H1 (cell line): ENCODE data around the gene PM20D1. TPM values are rescaled to one million over a fixed set of nuclear protein-coding genes. Genes with fewer than 3 reads are reported as not detected.

Experiments used
- CTCF ChIA-PET: fragments of 300-600 bp; sonication (Branson Sonifier 250); formaldehyde crosslinking; loops from one replicate; lab custom pipeline; 2021; ENCODE audit not compliant: partially characterized antibody; lab: Charles Lee
- POLR2A ChIA-PET: fragments of 300-600 bp; sonication (Branson Sonifier 250); formaldehyde crosslinking; loops from one replicate; lab custom pipeline; 2021; ENCODE audit warnings: inconsistent platforms; ENCODE audit not compliant: partially characterized antibody; lab: Charles Lee
- DNase-seq, 2 experiments: peaks; one replicate each; pipeline versions ENCODE4 v3.0.0 to v3.0.0-alpha.2; 2010 to 2022; ENCODE audit warnings: low spot score in 2 of 2, low read depth in 1 of 2, mixed read lengths in 1 of 2
- FAIRE-seq: peaks from 2 replicates; lab custom pipeline; 2011; peaks lifted over from hg19 to GRCh38; lab: Jason Lieb, UNC
- H2AFZ ChIP-seq: 2 replicates; pipeline ENCODE4 v1.8.1; 2012; ENCODE audit warnings: low read length, inconsistent platforms
- H2AK5ac ChIP-seq: 2 replicates; pipeline ENCODE4 v1.6.1; 2013; ENCODE audit warnings: low read depth, low read length
- H2BK120ac ChIP-seq: replicated peaks from 2 replicates; pipeline ENCODE3; 2013; ENCODE audit warnings: low read depth, low read length, inconsistent platforms
- H2BK12ac ChIP-seq: 2 replicates; pipeline ENCODE4 v1.6.1; 2013; ENCODE audit warnings: low read depth, low read length
- H2BK15ac ChIP-seq: 2 replicates; pipeline ENCODE4 v1.6.1; 2013; ENCODE audit warnings: low read length
- H2BK20ac ChIP-seq: 2 replicates; pipeline ENCODE4 v1.6.1; 2013; ENCODE audit warnings: low read length
- H2BK5ac ChIP-seq: 2 replicates; pipeline ENCODE4 v1.6.1; 2013; ENCODE audit warnings: low read depth, low read length
- H3K14ac ChIP-seq: 2 replicates; pipeline ENCODE4 v1.6.1; 2013; ENCODE audit warnings: inconsistent platforms; ENCODE audit not compliant: insufficient read length
- H3K18ac ChIP-seq: 2 replicates; pipeline ENCODE4 v1.6.1; 2013; ENCODE audit warnings: low read length; ENCODE audit errors: extremely low read depth
- H3K23ac ChIP-seq: 2 replicates; pipeline ENCODE4 v1.6.1; 2013; ENCODE audit warnings: inconsistent platforms; ENCODE audit not compliant: insufficient read length
- H3K23me2 ChIP-seq: 2 replicates; pipeline ENCODE4 v1.6.1; 2013; ENCODE audit warnings: low read depth, low read length
- H3K27ac ChIP-seq: 2 replicates; pipeline ENCODE4 v1.6.1; 2011; ENCODE audit warnings: low read depth, low read length, inconsistent platforms
- H3K27me3 ChIP-seq, 4 experiments: replicated peaks in 1 of 4; 1 replicate in 1 of 4; 2 replicates in 3 of 4; pipeline versions ENCODE4 v1.6.1 to v1.8.1; 2011 to 2013; ENCODE audit warnings: low read length in 3 of 4, mild to moderate bottlenecking in 3 of 4, inconsistent platforms in 2 of 4, mixed read lengths in 2 of 4, moderate library complexity in 1 of 4; ENCODE audit not compliant: control insufficient read depth in 3 of 4, insufficient read depth in 3 of 4; ENCODE audit errors: extremely low read depth in 1 of 4
- H3K36me3 ChIP-seq, 4 experiments: 2 replicates each; pipeline versions ENCODE4 v1.6.1 to v1.8.1; 2011 to 2013; ENCODE audit warnings: mild to moderate bottlenecking in 4 of 4, low read length in 3 of 4, moderate library complexity in 2 of 4, control low read depth in 1 of 4, inconsistent platforms in 1 of 4; ENCODE audit not compliant: insufficient read depth in 4 of 4, control insufficient read depth in 2 of 4
- H3K4ac ChIP-seq: replicated peaks from 2 replicates; pipeline ENCODE3; 2013; ENCODE audit warnings: low read length, low read depth, mixed read lengths, inconsistent platforms; ENCODE audit not compliant: insufficient read length
- H3K4me1 ChIP-seq, 4 experiments: replicated peaks in 1 of 4; 1 replicate in 1 of 4; 2 replicates in 3 of 4; pipeline versions ENCODE4 v1.6.1 to v1.8.1; 2011 to 2013; ENCODE audit warnings: low read length in 3 of 4, inconsistent platforms in 2 of 4, mixed read lengths in 1 of 4; ENCODE audit not compliant: insufficient read depth in 4 of 4, control insufficient read depth in 3 of 4
- H3K4me2 ChIP-seq, 2 experiments: 2 replicates each; pipeline versions ENCODE4 v1.6.1 to v1.8.1; 2011 to 2013; ENCODE audit warnings: low read depth in 2 of 2, low read length in 2 of 2, control low read depth in 1 of 2, inconsistent platforms in 1 of 2, mild to moderate bottlenecking in 1 of 2; ENCODE audit not compliant: insufficient read depth in 1 of 2
- H3K4me3 ChIP-seq, 4 experiments: fragments of 200-600, 300-600 bp in 1 of 4; sonication (generic), shearing (Covaris generic), sonication (Bioruptor Twin) in 1 of 4; 2 replicates each; pipeline versions ENCODE4 v1.5.1 to v1.8.1; 2011 to 2016; ENCODE audit warnings: low read length in 4 of 4, low read depth in 3 of 4, control low read depth in 2 of 4, inconsistent platforms in 2 of 4, mild to moderate bottlenecking in 2 of 4, mixed read lengths in 1 of 4, moderate library complexity in 1 of 4; ENCODE audit not compliant: insufficient read depth in 2 of 4; ENCODE audit errors: extremely low read depth in 1 of 4
- H3K56ac ChIP-seq: replicated peaks from 2 replicates; pipeline ENCODE3; 2013; ENCODE audit warnings: low read depth, mild to moderate bottlenecking, mixed read lengths, low read length, inconsistent platforms; ENCODE audit not compliant: insufficient read length
- H3K79me1 ChIP-seq: 2 replicates; pipeline ENCODE4 v1.6.1; 2013; ENCODE audit warnings: low read depth, low read length, control low read depth
- H3K79me2 ChIP-seq, 2 experiments: 2 replicates each; pipeline versions ENCODE4 v1.6.1 to v1.8.1; 2012 to 2013; ENCODE audit warnings: low read length in 2 of 2, mild to moderate bottlenecking in 2 of 2, inconsistent platforms in 1 of 2; ENCODE audit not compliant: insufficient read depth in 2 of 2, control insufficient read depth in 1 of 2
- H3K9ac ChIP-seq, 4 experiments: replicated peaks in 1 of 4; 1 replicate in 1 of 4; 2 replicates in 3 of 4; pipeline versions ENCODE4 v1.6.1 to v1.8.1; 2011 to 2013; ENCODE audit warnings: low read depth in 3 of 4, low read length in 3 of 4, control low read depth in 2 of 4, mild to moderate bottlenecking in 2 of 4, moderate library complexity in 2 of 4, inconsistent platforms in 1 of 4; ENCODE audit errors: extremely low read depth in 1 of 4
- H3K9me3 ChIP-seq, 2 experiments: 2 replicates each; pipeline versions ENCODE4 v1.6.1 to v1.8.1; 2012 to 2013; ENCODE audit warnings: mild to moderate bottlenecking in 2 of 2, moderate library complexity in 2 of 2, control low read depth in 1 of 2, inconsistent platforms in 1 of 2, low read depth in 1 of 2, low read length in 1 of 2, mixed read lengths in 1 of 2; ENCODE audit not compliant: insufficient read depth in 2 of 2
- H4K20me1 ChIP-seq, 2 experiments: replicated peaks in 1 of 2; 2 replicates each; pipeline versions ENCODE3 to v1.8.1; 2011 to 2013; ENCODE audit warnings: inconsistent platforms in 2 of 2, low read length in 2 of 2, mild to moderate bottlenecking in 1 of 2; ENCODE audit not compliant: insufficient read depth in 2 of 2, control insufficient read depth in 1 of 2
- H4K5ac ChIP-seq: 2 replicates; pipeline ENCODE4 v1.6.1; 2013; ENCODE audit warnings: low read length, low read depth, mixed read lengths, inconsistent platforms; ENCODE audit not compliant: insufficient read length
- H4K8ac ChIP-seq: 2 replicates; pipeline ENCODE4 v1.8.0; 2013; ENCODE audit warnings: mild to moderate bottlenecking, moderate library complexity, low read length, inconsistent platforms; ENCODE audit not compliant: insufficient read depth; ENCODE audit errors: extremely low read depth
- H4K91ac ChIP-seq: replicated peaks from 2 replicates; pipeline ENCODE3; 2013; ENCODE audit warnings: low read length, mixed read lengths, inconsistent platforms; ENCODE audit not compliant: insufficient read length
- ASH2L ChIP-seq: fragments of 200-600, 300-600 bp; sonication (generic); IDR thresholded peaks from one replicate; pipeline ENCODE4 v1.7.1; 2017; ENCODE audit warnings: low read length
- CEBPB ChIP-seq: IDR thresholded peaks from 2 replicates; pipeline ENCODE4 v1.6.1; 2012; ENCODE audit warnings: low read depth, low read length
- CHD2 ChIP-seq: IDR thresholded peaks from 2 replicates; pipeline ENCODE4 v1.6.1; 2012; ENCODE audit warnings: low read length, improper control_type of control experiment
- EGR1 ChIP-seq: IDR thresholded peaks from 2 replicates; pipeline ENCODE4 v1.6.1; 2011; ENCODE audit warnings: low read depth, low read length, borderline replicate concordance
- HDAC6 ChIP-seq: IDR thresholded peaks from one replicate; pipeline ENCODE4 v1.7.1; 2012; ENCODE audit warnings: low read depth, mild to moderate bottlenecking, inconsistent platforms, low read length, moderate library complexity
- POLR2A ChIP-seq, 2 experiments: IDR thresholded peaks; 1 replicate in 1 of 2; 2 replicates in 1 of 2; pipeline ENCODE4 v1.6.1; 2011; ENCODE audit warnings: low read depth in 2 of 2, low read length in 2 of 2, mild to moderate bottlenecking in 2 of 2; ENCODE audit errors: control extremely low read depth in 1 of 2
- RNF2 ChIP-seq: fragments of 200-900, 300-1000 bp; sonication (generic); IDR thresholded peaks from 2 replicates; pipeline ENCODE4 v1.7.1; 2016; ENCODE audit warnings: borderline replicate concordance, low read depth, mild to moderate bottlenecking, antibody characterized with exemption, low read length; ENCODE audit not compliant: poor library complexity, severe bottlenecking; ENCODE audit errors: missing control alignments
- SP1 ChIP-seq: IDR thresholded peaks from 2 replicates; pipeline ENCODE4 v1.6.1; 2011; ENCODE audit warnings: low read depth, low read length
- TAF1 ChIP-seq: IDR thresholded peaks from 2 replicates; pipeline ENCODE4 v1.6.1; 2011; ENCODE audit warnings: mild to moderate bottlenecking, low read depth, low read length
- WGBS, 2 experiments: shearing (Covaris generic) in 1 of 2; methylation state at CpG; one replicate each; pipeline versions ENCODE4 v1.1.6 to v1.1.7; 2013 to 2015; ENCODE audit warnings: low lambda C conversion rate in 2 of 2, mixed read lengths in 2 of 2, inconsistent platforms in 1 of 2, low coverage in 1 of 2, missing lambda C conversion rate in 1 of 2; ENCODE audit not compliant: insufficient replicate concordance in 2 of 2, insufficient coverage in 1 of 2, insufficient read length in 1 of 2; ENCODE audit errors: extremely low coverage in 1 of 2, missing lambda C conversion rate in 1 of 2; 5-methylcytosine and 5-hydroxymethylcytosine counted together
- polyA plus RNA-seq, 7 experiments: library from polyadenylated mRNA; depleted of rRNA in 3 of 7; stranded (reverse) in 5 of 7; unstranded in 2 of 7; fragments of >200 nt in 5 of 7; fragments of 200-250 nt in 2 of 7; gene quantifications; 1 replicate in 5 of 7; 2 replicates in 1 of 7; 4 replicates in 1 of 7; pipeline versions ENCODE4 v1.2.1 to v1.2.3, GENCODE V29; 2011 to 2013; ENCODE audit warnings: missing spikeins in 2 of 7, mixed read lengths in 2 of 7
- total RNA-seq: library from RNA; stranded (reverse); fragmentation: NEBNext Ultra II Directional; extraction: Animal tissue kit (Norgen Biotek cat#: 25700); gene quantifications from 2 replicates; pipeline ENCODE4 v1.2.1, GENCODE V29; 2021
- TF ChIP-seq, protein P1 (sequence below): IDR thresholded peaks from 2 replicates; pipeline ENCODE4 v1.6.1; 2011; ENCODE audit warnings: low read length, improper control_type of control experiment

The PM20D1 gene
- total and polyA plus RNA-seq, 2 of the 8 experiments (the other 6 are each of a cell fraction or from before 2014, with no cell fraction given): 0.05 TPM; not detected in 1

GRCh38 chr1:205879974-205880373 is 30.0 kb upstream of the PM20D1 start:
- Histone ChIP-seq H2BK120ac (no peak overlapping the region), H3K27ac (no peak overlapping the region), H3K27me3 (no peaks in the 10 kb centered on the region), H3K9me3 (no peaks in the 10 kb centered on the region), H3K9ac (no peak overlapping the region), H4K5ac (no peak overlapping the region), H3K79me2 (no peaks in the 10 kb centered on the region), H2BK15ac (no peak overlapping the region), H2AFZ (no peak overlapping the region), H2AK5ac (no peak overlapping the region), H3K14ac (no peak overlapping the region), H3K4me3 (no peak overlapping the region), H3K23me2 (no peaks in the 10 kb centered on the region; the same call in 1 of the 2 replicates), H3K23ac (no peak overlapping the region), H4K20me1 (no peaks in the 10 kb centered on the region), H3K56ac (no peak overlapping the region), H3K4me2 (no peak overlapping the region), H2BK20ac (no peak overlapping the region), H3K36me3 (no peaks in the 10 kb centered on the region), H4K91ac (no peak overlapping the region), H3K79me1 (no peaks in the 10 kb centered on the region), H3K4ac (no peak overlapping the region), H3K18ac (no peak overlapping the region), H2BK12ac (no peak overlapping the region), H2BK5ac (no peak overlapping the region), H3K4me1 (no peaks in the 10 kb centered on the region), H4K8ac (no peak overlapping the region)
- 92% methylated on average over 1 of the region's 1 CpG; no CpG with 5 or more reads in 1 of the 2 experiments for WGBS, 2 experiments
- ChIA-PET POLR2A (no interaction called here), CTCF (interaction anchor here (0.7 kb wide), 1 partner anchor 69 kb away, joined by 3 read pairs; no protein-coding TSS in a partner anchor)
- DNase-seq (no peak), FAIRE-seq (no peak)
- no peak for TF ChIP-seq RNF2
- no peak for TF ChIP-seq SP1
- TF ChIP-seq HDAC6: no peak
- TF ChIP-seq, protein P1, sequence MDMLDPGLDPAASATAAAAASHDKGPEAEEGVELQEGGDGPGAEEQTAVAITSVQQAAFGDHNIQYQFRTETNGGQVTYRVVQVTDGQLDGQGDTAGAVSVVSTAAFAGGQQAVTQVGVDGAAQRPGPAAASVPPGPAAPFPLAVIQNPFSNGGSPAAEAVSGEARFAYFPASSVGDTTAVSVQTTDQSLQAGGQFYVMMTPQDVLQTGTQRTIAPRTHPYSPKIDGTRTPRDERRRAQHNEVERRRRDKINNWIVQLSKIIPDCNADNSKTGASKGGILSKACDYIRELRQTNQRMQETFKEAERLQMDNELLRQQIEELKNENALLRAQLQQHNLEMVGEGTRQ: no peak
- TF ChIP-seq CHD2: no peak
- TF ChIP-seq TAF1: no peak
- no peak for TF ChIP-seq ASH2L
- TF ChIP-seq EGR1: no peak
- TF ChIP-seq CEBPB: no peak
- TF ChIP-seq POLR2A (IDR thresholded peaks at IDR 0.05; ENCODE audit: control extremely low read depth in 1 of 2, low read depth in 2 of 2, low read length in 2 of 2): no peak
